Osteoblast (primary cell): ENCODE results near the gene VWA5B2. TPM values are rescaled to one million over a fixed set of nuclear protein-coding genes. Genes with fewer than 3 reads are reported as not detected.
A peak's percentile ranks its signal among the peaks of the same experiment; 100 is the strongest.

Experiments used
- DNase-seq: peaks from one replicate; pipeline ENCODE4 v3.0.0; 2011; ENCODE audit warnings: low spot score, mixed read lengths; ENCODE audit not compliant: insufficient read length; ENCODE audit errors: missing footprints
- H2AFZ ChIP-seq: 2 replicates; pipeline ENCODE4 v1.6.0; 2011; ENCODE audit warnings: mild to moderate bottlenecking, low read length
- H3K27ac ChIP-seq: 2 replicates; pipeline ENCODE4 v1.5.1; 2011; ENCODE audit warnings: mild to moderate bottlenecking, low read depth, low read length, moderate library complexity
- H3K27me3 ChIP-seq: 2 replicates; pipeline ENCODE4 v1.6.0; 2012; ENCODE audit warnings: mild to moderate bottlenecking, control low read depth, inconsistent platforms, low read length, moderate library complexity; ENCODE audit not compliant: insufficient read depth
- H3K36me3 ChIP-seq: 2 replicates; pipeline ENCODE4 v1.5.1; 2011; ENCODE audit warnings: mild to moderate bottlenecking, low read length, control low read depth, moderate library complexity; ENCODE audit not compliant: insufficient read depth
- H3K4me1 ChIP-seq: 2 replicates; pipeline ENCODE4 v1.5.1; 2011; ENCODE audit warnings: mild to moderate bottlenecking, low read length, control low read depth, moderate library complexity; ENCODE audit not compliant: insufficient read depth
- H3K4me2 ChIP-seq: 2 replicates; pipeline ENCODE4 v1.6.0; 2011; ENCODE audit warnings: mild to moderate bottlenecking, low read length; ENCODE audit not compliant: insufficient read depth
- H3K4me3 ChIP-seq: fragments of 200-600 bp; sonication (generic); 3 replicates; pipeline ENCODE4 v1.5.1; 2012; ENCODE audit warnings: mild to moderate bottlenecking, low read length, inconsistent platforms; ENCODE audit not compliant: insufficient read depth
- H3K79me2 ChIP-seq: 2 replicates; pipeline ENCODE4 v1.6.0; 2012; ENCODE audit warnings: mild to moderate bottlenecking, low read length, control low read depth, inconsistent platforms; ENCODE audit not compliant: insufficient read depth
- H3K9me3 ChIP-seq: 2 replicates; pipeline ENCODE4 v1.5.1; 2011; ENCODE audit warnings: low read depth, low read length, control low read depth
- H4K20me1 ChIP-seq: 2 replicates; pipeline ENCODE4 v1.6.0; 2012; ENCODE audit warnings: mild to moderate bottlenecking, low read length, control low read depth; ENCODE audit not compliant: insufficient read depth
- CTCF ChIP-seq: IDR thresholded peaks from 2 replicates; pipeline ENCODE4 v1.5.1; 2011; ENCODE audit warnings: mild to moderate bottlenecking, low read depth, low read length, moderate library complexity; ENCODE audit errors: extremely low read depth
- total RNA-seq: library from RNA; depleted of rRNA; stranded (reverse); fragments of >200 nt; gene quantifications from 2 replicates; pipeline ENCODE4 v1.2.3, GENCODE V29; 2012

The VWA5B2 gene
- total RNA-seq, 1 donor = not detected

GRCh38 chr3:184237807-184238206 is 8.4 kb downstream of the VWA5B2 start:
- Histone ChIP-seq H3K27me3 (peaks cover 6% of the 10 kb centered on the region), H3K36me3 (peaks cover 8% of the 10 kb centered on the region), H2AFZ (no peak overlapping the region), H3K4me3 (no peak overlapping the region), H3K4me2 (no peak overlapping the region), H3K4me1 (no peaks in the 10 kb centered on the region), H4K20me1 (peaks cover 20% of the 10 kb centered on the region), H3K9me3 (no peaks in the 10 kb centered on the region), H3K27ac (no peak overlapping the region), H3K79me2 (no peaks in the 10 kb centered on the region)
- TF ChIP-seq CTCF = no peak
- DNase-seq = peak; percentile 42

DNA sequence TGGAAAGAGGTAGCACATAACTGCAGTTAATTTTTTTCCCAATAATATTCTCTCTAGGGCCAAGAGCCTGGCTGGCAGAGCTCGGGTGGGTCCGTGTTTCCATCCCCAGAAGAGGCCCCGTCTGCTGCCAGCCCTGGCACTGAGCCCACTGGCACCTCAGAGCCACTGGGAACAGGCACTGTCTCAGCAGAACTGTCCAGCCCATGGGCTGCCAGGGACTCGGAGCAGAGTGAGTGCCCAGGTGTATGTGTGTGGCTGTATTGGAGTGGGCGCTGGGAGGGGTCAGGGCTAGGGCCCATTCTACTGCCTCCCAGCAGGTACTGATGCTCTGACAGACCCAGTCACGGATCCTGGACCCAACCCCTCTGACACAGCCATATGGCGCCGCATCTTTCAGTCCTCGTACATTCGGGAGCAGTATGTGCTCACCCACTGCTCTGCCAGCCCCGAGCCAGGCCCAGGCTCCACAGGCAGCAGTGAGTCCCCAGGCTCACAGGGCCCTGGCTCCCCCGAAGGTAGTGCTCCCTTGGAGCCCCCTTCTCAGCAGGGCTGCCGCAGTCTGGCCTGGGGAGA is 8.9 kb downstream of the VWA5B2 start:
- Histone ChIP-seq H3K27me3 (peaks cover 3% of the 10 kb centered on the region), H3K4me1 (no peaks in the 10 kb centered on the region), H3K27ac (no peak overlapping the region), H3K79me2 (no peaks in the 10 kb centered on the region), H3K4me3 (no peak overlapping the region), H3K9me3 (no peaks in the 10 kb centered on the region), H3K36me3 (peaks cover 12% of the 10 kb centered on the region), H3K4me2 (no peak overlapping the region), H2AFZ (no peak overlapping the region), H4K20me1 (peaks cover 26% of the 10 kb centered on the region)
- no peak for TF ChIP-seq CTCF
- peak; percentile 73 for DNase-seq

DNA sequence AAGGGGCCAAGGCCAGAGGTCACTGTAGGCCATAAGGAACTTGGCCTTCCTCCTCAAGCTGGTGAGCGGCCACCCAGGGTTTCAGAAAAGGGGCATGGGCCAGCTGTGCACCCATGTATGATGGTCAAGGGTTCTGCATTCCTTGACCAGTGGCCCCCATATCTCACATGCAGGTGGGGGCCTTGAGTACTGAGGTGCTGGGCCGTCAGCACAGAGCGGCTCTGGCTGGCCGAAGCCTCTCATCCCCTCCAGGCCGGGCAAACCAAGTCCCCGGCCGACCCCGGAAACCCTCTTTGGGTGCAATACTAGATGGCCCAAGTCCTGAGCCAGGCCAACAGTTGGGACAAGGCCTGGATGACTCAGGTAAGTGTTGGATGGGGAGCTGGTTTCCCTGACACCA is 9.8 kb downstream of the VWA5B2 start:
- H3K4me1 ChIP-seq = no peaks in the 10 kb centered on the region
- H3K36me3 ChIP-seq = peaks cover 18% of the 10 kb centered on the region
- peak; percentile 29 for DNase-seq
- no peak overlapping the region for H3K4me3 ChIP-seq
- H3K9me3 ChIP-seq = no peaks in the 10 kb centered on the region
- peaks cover under 1% of the 10 kb centered on the region for H3K27me3 ChIP-seq
- no peak overlapping the region for H3K4me2 ChIP-seq
- H4K20me1 ChIP-seq = peaks cover 29% of the 10 kb centered on the region
- H3K79me2 ChIP-seq = no peaks in the 10 kb centered on the region
- TF ChIP-seq CTCF = no peak
- no peak overlapping the region for H3K27ac ChIP-seq
- H2AFZ ChIP-seq = no peak overlapping the region

- peak; percentile 66 for DNase-seq
- H3K36me3 ChIP-seq = peaks cover 23% of the 10 kb centered on the region
- no peak for TF ChIP-seq CTCF
- no peaks in the 10 kb centered on the region for H3K9me3 ChIP-seq
- no peak overlapping the region for H3K4me2 ChIP-seq
- H4K20me1 ChIP-seq = peaks cover 29% of the 10 kb centered on the region
- no peaks in the 10 kb centered on the region for H3K4me1 ChIP-seq
- H3K27me3 ChIP-seq = no peaks in the 10 kb centered on the region
- no peaks in the 10 kb centered on the region for H3K79me2 ChIP-seq
- no peak overlapping the region for H3K27ac ChIP-seq
- H2AFZ ChIP-seq = no peak overlapping the region
- H3K4me3 ChIP-seq = no peak overlapping the region
Measured at GRCh38 chr3:184239708-184240107, 10.3 kb downstream of the VWA5B2 start.
